Smooth muscle cell (in vitro differentiated cells): ENCODE data around the gene WFDC9. TPM values are rescaled to one million over a fixed set of nuclear protein-coding genes. Genes with fewer than 3 reads are reported as not detected.
"Not testable (repeated sequence)": the region's sequence is repeated elsewhere in the genome, so short reads cannot be mapped to it uniquely, and the experiment has no call there.

Experiments used
- DNase-seq: peaks from one replicate; lab custom pipeline; 2025; ENCODE audit not compliant: unreplicated experiment; lab: John Stamatoyannopoulos, UW
- H2AFZ ChIP-seq: fragments of 200-600 bp; sonication (generic); 2 replicates; pipeline ENCODE4 v1.6.0; 2016; ENCODE audit warnings: antibody characterized with exemption, low read depth, mild to moderate bottlenecking
- H3F3A ChIP-seq: fragments of 200-600 bp; sonication (generic); 2 replicates; pipeline ENCODE4 v1.6.0; 2017; ENCODE audit warnings: antibody characterized with exemption, low read depth
- H3K27ac ChIP-seq: fragments of 200-600 bp; sonication (generic); 2 replicates; pipeline ENCODE4 v1.5.1; 2016; ENCODE audit warnings: low read depth, mild to moderate bottlenecking
- H3K27me3 ChIP-seq: fragments of 200-600 bp; sonication (generic); 2 replicates; pipeline ENCODE4 v1.6.1; 2016; ENCODE audit warnings: low read depth, mild to moderate bottlenecking
- H3K36me3 ChIP-seq: fragments of 200-600 bp; sonication (generic); 2 replicates; pipeline ENCODE4 v1.5.1; 2016; ENCODE audit warnings: low read depth
- H3K4me1 ChIP-seq: fragments of 200-600 bp; sonication (generic); 2 replicates; pipeline ENCODE4 v1.5.1; 2016; ENCODE audit warnings: low read depth
- H3K4me2 ChIP-seq: fragments of 200-600 bp; sonication (generic); 2 replicates; pipeline ENCODE4 v1.6.0; 2016; ENCODE audit warnings: mild to moderate bottlenecking
- H3K4me3 ChIP-seq: fragments of 200-600 bp; sonication (generic); 2 replicates; pipeline ENCODE4 v1.5.1; 2016; ENCODE audit warnings: mild to moderate bottlenecking
- H3K79me2 ChIP-seq: fragments of 200-600 bp; sonication (generic); 2 replicates; pipeline ENCODE4 v1.6.0; 2016; ENCODE audit warnings: low read depth, mild to moderate bottlenecking
- H3K9ac ChIP-seq: fragments of 200-600 bp; sonication (generic); 2 replicates; pipeline ENCODE4 v1.6.0; 2016; ENCODE audit warnings: low read depth
- H3K9me3 ChIP-seq: fragments of 200-600 bp; sonication (generic); replicated peaks from 2 replicates; pipeline ENCODE4 v1.5.1; 2016; ENCODE audit warnings: low read depth
- H4K20me1 ChIP-seq: fragments of 200-600 bp; sonication (generic); 2 replicates; pipeline ENCODE4 v1.6.0; 2016; ENCODE audit warnings: low read depth
- CTCF ChIP-seq: fragments of 200-600 bp; sonication (generic); IDR thresholded peaks from 2 replicates; pipeline ENCODE4 v1.5.1; 2017; ENCODE audit warnings: borderline replicate concordance, mild to moderate bottlenecking, antibody characterized with exemption; ENCODE audit not compliant: insufficient read depth, poor library complexity, severe bottlenecking
- WGBS: methylation state at CpG from one replicate; pipeline ENCODE4 v1.1.7; 2016; ENCODE audit warnings: low lambda C conversion rate; 5-methylcytosine and 5-hydroxymethylcytosine counted together
- polyA plus RNA-seq: library from polyadenylated mRNA; unstranded; fragments of >200 nt; fragmentation: Nextera tagmentation; extraction: Ambion mirVana; gene quantifications from 2 replicates; pipeline ENCODE4 v1.2.1, GENCODE V29; 2016
- total RNA-seq: library from RNA; depleted of rRNA; stranded (reverse); fragments of >200 nt; gene quantifications from 2 replicates; pipeline ENCODE4 v1.2.3, GENCODE V29; 2014

Gene WFDC9
- total and polyA plus RNA-seq, 2 experiments from 2014 or later, result not detected

- WGBS, result 83% methylated on average over 1 of the region's 1 CpG
- no peak for TF ChIP-seq CTCF
Measured at GRCh38 chr20:45578231-45578630, 52.9 kb downstream of the WFDC9 start.

GRCh38 chr20:45576995-45577394, 54.1 kb downstream of the WFDC9 start:
- H3K36me3 ChIP-seq, result no peaks in the 10 kb centered on the region
- H2AFZ ChIP-seq, result no peak overlapping the region
- no peak for TF ChIP-seq CTCF
- H3K4me2 ChIP-seq, result no peak overlapping the region
- DNase-seq, result no peak
- H4K20me1 ChIP-seq, result no peaks in the 10 kb centered on the region
- no peak overlapping the region for H3K27ac ChIP-seq
- H3K79me2 ChIP-seq, result no peaks in the 10 kb centered on the region
- no peak overlapping the region for H3K9ac ChIP-seq
- no peaks in the 10 kb centered on the region for H3K9me3 ChIP-seq
- WGBS, result 6% methylated on average over 2 of the region's 2 CpGs
- H3K4me1 ChIP-seq, result peaks cover 9% of the 10 kb centered on the region
- H3K4me3 ChIP-seq, result no peak overlapping the region
- H3F3A ChIP-seq, result no peaks in the 10 kb centered on the region
- H3K27me3 ChIP-seq, result no peaks in the 10 kb centered on the region

More at GRCh38 chr20:45578231-45578630, 52.9 kb downstream of the WFDC9 start:
- Histone ChIP-seq H3K27ac (no peak overlapping the region), H3K36me3 (no peaks in the 10 kb centered on the region), H3K79me2 (no peaks in the 10 kb centered on the region), H3K9ac (no peak overlapping the region), H3K4me1 (peaks cover 19% of the 10 kb centered on the region), H3K27me3 (no peaks in the 10 kb centered on the region), H3K4me2 (no peak overlapping the region), H3K9me3 (no peaks in the 10 kb centered on the region), H2AFZ (no peak overlapping the region), H3K4me3 (no peak overlapping the region), H3F3A (no peaks in the 10 kb centered on the region), H4K20me1 (no peaks in the 10 kb centered on the region)
- no peak for DNase-seq

- peaks cover 9% of the 10 kb centered on the region for H3K4me1 ChIP-seq
- H2AFZ ChIP-seq, result no peak overlapping the region
- H3K9ac ChIP-seq, result no peak overlapping the region
- H3K79me2 ChIP-seq, result no peaks in the 10 kb centered on the region
- no peaks in the 10 kb centered on the region for H3K36me3 ChIP-seq
- no peaks in the 10 kb centered on the region for H4K20me1 ChIP-seq
- TF ChIP-seq CTCF, result no peak
- H3K4me3 ChIP-seq, result no peak overlapping the region
- H3K4me2 ChIP-seq, result no peak overlapping the region
- 92% methylated on average over 3 of the region's 3 CpGs for WGBS
- no peaks in the 10 kb centered on the region for H3K9me3 ChIP-seq
- no peaks in the 10 kb centered on the region for H3K27me3 ChIP-seq
- H3K27ac ChIP-seq, result no peak overlapping the region
- H3F3A ChIP-seq, result no peaks in the 10 kb centered on the region
- no peak for DNase-seq
Measured at GRCh38 chr20:45575931-45576330, 55.2 kb downstream of the WFDC9 start.

GRCh38 chr20:45569650-45570049, 61.4 kb downstream of the WFDC9 start:
- not testable (repeated sequence) for DNase-seq, H3K36me3 ChIP-seq, H3K27ac ChIP-seq, H2AFZ ChIP-seq, H3K9ac ChIP-seq, H3F3A ChIP-seq, H3K79me2 ChIP-seq, H4K20me1 ChIP-seq, H3K4me2 ChIP-seq, H3K4me3 ChIP-seq, H3K9me3 ChIP-seq, H3K4me1 ChIP-seq
- peaks cover 11% of the 10 kb centered on the region for H3K27me3 ChIP-seq
- WGBS, result 88% methylated on average over 1 of the region's 1 CpG
